Astrocyte (in vitro differentiated cells and primary cell): Measurements from ENCODE around the gene CENPX.

Source experiments
- EZH2 ChIP-seq: IDR thresholded peaks from 2 replicates; pipeline ENCODE4 v1.6.1; 2012; ENCODE audit warnings: mild to moderate bottlenecking, low read length, inconsistent platforms; ENCODE audit not compliant: insufficient read depth
- TF ChIP-seq, protein P1 (sequence below): IDR thresholded peaks from 2 replicates; pipeline ENCODE4 v1.5.1; 2011; ENCODE audit warnings: low read depth, mild to moderate bottlenecking, inconsistent platforms, low read length, moderate library complexity; ENCODE audit not compliant: insufficient read depth

DNA sequence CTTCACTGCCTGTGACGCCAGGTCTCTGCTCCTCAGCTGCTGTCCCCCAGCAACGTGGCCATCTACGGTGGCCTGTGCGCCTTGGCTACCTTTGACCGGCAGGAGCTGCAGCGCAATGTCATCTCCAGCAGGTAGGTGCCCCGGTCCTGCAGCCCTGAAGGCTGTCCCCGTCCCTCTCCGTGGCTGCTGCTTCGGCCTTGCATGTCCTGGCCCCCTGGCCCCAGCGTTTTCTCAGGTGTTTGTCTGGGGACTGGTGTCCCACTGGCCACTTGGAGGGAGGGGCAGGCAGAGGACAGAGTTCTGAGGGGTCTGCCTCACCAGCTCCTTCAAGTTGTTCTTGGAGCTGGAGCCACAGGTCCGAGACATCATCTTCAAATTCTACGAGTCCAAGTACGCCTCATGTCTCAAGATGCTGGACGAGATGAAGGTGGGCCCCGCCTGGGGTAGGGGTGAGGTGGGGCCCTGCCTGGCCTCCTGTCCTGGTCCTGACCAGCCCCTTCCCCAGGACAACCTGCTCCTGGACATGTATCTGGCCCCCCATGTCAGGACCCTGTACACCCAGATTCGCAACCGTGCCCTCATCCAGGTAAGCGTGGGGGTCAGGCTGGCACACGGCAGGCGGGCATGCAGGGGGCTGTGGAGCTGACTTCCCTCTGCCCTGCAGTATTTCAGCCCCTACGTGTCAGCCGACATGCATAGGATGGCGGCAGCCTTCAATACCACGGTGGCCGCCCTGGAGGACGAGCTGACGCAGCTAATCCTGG lies 33.5 kb upstream of the CENPX start:
- TF ChIP-seq, protein P1, sequence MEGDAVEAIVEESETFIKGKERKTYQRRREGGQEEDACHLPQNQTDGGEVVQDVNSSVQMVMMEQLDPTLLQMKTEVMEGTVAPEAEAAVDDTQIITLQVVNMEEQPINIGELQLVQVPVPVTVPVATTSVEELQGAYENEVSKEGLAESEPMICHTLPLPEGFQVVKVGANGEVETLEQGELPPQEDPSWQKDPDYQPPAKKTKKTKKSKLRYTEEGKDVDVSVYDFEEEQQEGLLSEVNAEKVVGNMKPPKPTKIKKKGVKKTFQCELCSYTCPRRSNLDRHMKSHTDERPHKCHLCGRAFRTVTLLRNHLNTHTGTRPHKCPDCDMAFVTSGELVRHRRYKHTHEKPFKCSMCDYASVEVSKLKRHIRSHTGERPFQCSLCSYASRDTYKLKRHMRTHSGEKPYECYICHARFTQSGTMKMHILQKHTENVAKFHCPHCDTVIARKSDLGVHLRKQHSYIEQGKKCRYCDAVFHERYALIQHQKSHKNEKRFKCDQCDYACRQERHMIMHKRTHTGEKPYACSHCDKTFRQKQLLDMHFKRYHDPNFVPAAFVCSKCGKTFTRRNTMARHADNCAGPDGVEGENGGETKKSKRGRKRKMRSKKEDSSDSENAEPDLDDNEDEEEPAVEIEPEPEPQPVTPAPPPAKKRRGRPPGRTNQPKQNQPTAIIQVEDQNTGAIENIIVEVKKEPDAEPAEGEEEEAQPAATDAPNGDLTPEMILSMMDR = no peak
- TF ChIP-seq EZH2 = no peak
